BE2C (cell line): ENCODE results near the gene CSRNP2.

Experiments
- DNase-seq: peaks from one replicate; pipeline ENCODE4 v3.0.0-alpha.2; 2020
- H3K27me3 ChIP-seq: fragments of 250-450 bp; sonication (Bioruptor Pico); 2 replicates; pipeline ENCODE4 v1.5.1; 2020; ENCODE audit warnings: mild to moderate bottlenecking
- H3K36me3 ChIP-seq: fragments of 250-450 bp; sonication (Bioruptor Pico); 2 replicates; pipeline ENCODE4 v1.5.1; 2020; ENCODE audit warnings: mild to moderate bottlenecking
- H3K4me1 ChIP-seq: fragments of 250-450 bp; sonication (Bioruptor Pico); 2 replicates; pipeline ENCODE4 v1.5.1; 2020
- H3K4me3 ChIP-seq: 2 replicates; pipeline ENCODE4 v1.5.1; 2011; ENCODE audit warnings: low read depth, low read length
- H3K9me3 ChIP-seq: fragments of 250-450 bp; sonication (Bioruptor Pico); 2 replicates; pipeline ENCODE4 v1.5.1; 2020
- CTCF ChIP-seq: IDR thresholded peaks from 2 replicates; pipeline ENCODE4 v1.5.1; 2012; ENCODE audit warnings: mild to moderate bottlenecking, low read depth, low read length

Gene CSRNP2

GRCh38 chr12:51062631-51063397, 20.6 kb downstream of the CSRNP2 start:
- TF ChIP-seq CTCF, result no peak
- H3K27me3 ChIP-seq, result no peaks in the 10 kb centered on the region
- H3K36me3 ChIP-seq, result peaks cover 79% of the 10 kb centered on the region

GRCh38 chr12:51059086-51059485, 24.3 kb downstream of the CSRNP2 start:
- no peaks in the 10 kb centered on the region for H3K4me1 ChIP-seq
- no peak for TF ChIP-seq CTCF
- peaks cover 78% of the 10 kb centered on the region for H3K36me3 ChIP-seq
- H3K9me3 ChIP-seq, result no peaks in the 10 kb centered on the region
- no peak overlapping the region for H3K4me3 ChIP-seq
- no peak for DNase-seq
- H3K27me3 ChIP-seq, result no peaks in the 10 kb centered on the region

More at GRCh38 chr12:51062631-51063397, 20.6 kb downstream of the CSRNP2 start:
- Histone ChIP-seq H3K4me3 (no peak overlapping the region), H3K9me3 (no peaks in the 10 kb centered on the region), H3K4me1 (no peaks in the 10 kb centered on the region)
- no peak for DNase-seq

- H3K36me3 ChIP-seq, result peaks cover 73% of the 10 kb centered on the region
- TF ChIP-seq CTCF, result no peak
- no peak for DNase-seq
Measured at GRCh38 chr12:51056242-51056641, 27.2 kb downstream of the CSRNP2 start.

GRCh38 chr12:51055060-51055459, 28.3 kb downstream of the CSRNP2 start:
- no peaks in the 10 kb centered on the region for H3K27me3 ChIP-seq
- H3K9me3 ChIP-seq, result no peaks in the 10 kb centered on the region
- no peak for DNase-seq
- TF ChIP-seq CTCF, result no peak
- H3K36me3 ChIP-seq, result peaks cover 67% of the 10 kb centered on the region
- no peak overlapping the region for H3K4me3 ChIP-seq
- no peaks in the 10 kb centered on the region for H3K4me1 ChIP-seq

More at GRCh38 chr12:51056242-51056641, 27.2 kb downstream of the CSRNP2 start:
- no peaks in the 10 kb centered on the region for H3K27me3 ChIP-seq
- H3K4me3 ChIP-seq, result no peak overlapping the region
- no peaks in the 10 kb centered on the region for H3K9me3 ChIP-seq
- no peaks in the 10 kb centered on the region for H3K4me1 ChIP-seq

- no peak for TF ChIP-seq CTCF
- DNase-seq, result no peak
- Histone ChIP-seq H3K9me3 (no peaks in the 10 kb centered on the region), H3K4me1 (no peaks in the 10 kb centered on the region), H3K36me3 (peaks cover 34% of the 10 kb centered on the region), H3K4me3 (no peak overlapping the region), H3K27me3 (no peaks in the 10 kb centered on the region)
Measured at GRCh38 chr12:51051787-51052186, 31.6 kb downstream of the CSRNP2 start.

- H3K36me3 ChIP-seq, result peaks cover 20% of the 10 kb centered on the region
- no peaks in the 10 kb centered on the region for H3K27me3 ChIP-seq
- no peak for TF ChIP-seq CTCF
- no peak for DNase-seq
- no peaks in the 10 kb centered on the region for H3K4me1 ChIP-seq
- no peaks in the 10 kb centered on the region for H3K9me3 ChIP-seq
- H3K4me3 ChIP-seq, result peak overlapping the region; percentile 83
Measured at GRCh38 chr12:51049525-51049924, 33.9 kb downstream of the CSRNP2 start.
